Keratinocyte (primary cell): ENCODE measurements around the gene SCAMP2. TPM values are rescaled to one million over a fixed set of nuclear protein-coding genes. Genes with fewer than 3 reads are reported as not detected.

ENCODE experiments used
- DNase-seq: peaks from one replicate; pipeline ENCODE4 v3.0.0-alpha.2; 2011; ENCODE audit warnings: low read depth, missing footprints, low spot score
- FAIRE-seq: peaks from 2 replicates; lab custom pipeline; 2011; peaks lifted over from hg19 to GRCh38; lab: Jason Lieb, UNC
- H2AFZ ChIP-seq: 2 replicates; pipeline ENCODE4 v1.6.0; 2012; ENCODE audit warnings: low read length, control low read depth, inconsistent platforms; ENCODE audit not compliant: control insufficient read depth
- H3K27ac ChIP-seq: 2 replicates; pipeline ENCODE4 v1.5.1; 2011; ENCODE audit warnings: low read length; ENCODE audit not compliant: control insufficient read depth, insufficient read depth
- H3K27me3 ChIP-seq: 3 replicates; pipeline ENCODE4 v1.6.0; 2011; ENCODE audit warnings: low read length; ENCODE audit not compliant: control insufficient read depth, insufficient read depth; ENCODE audit errors: extremely low read depth
- H3K36me3 ChIP-seq, 2 experiments: 2 replicates in 1 of 2; 3 replicates in 1 of 2; pipeline ENCODE4 v1.5.1; 2011; ENCODE audit warnings: low read length in 2 of 2, mild to moderate bottlenecking in 1 of 2; ENCODE audit not compliant: control insufficient read depth in 2 of 2, insufficient read depth in 2 of 2; ENCODE audit errors: extremely low read depth in 1 of 2
- H3K4me1 ChIP-seq: 3 replicates; pipeline ENCODE4 v1.5.1; 2011; ENCODE audit warnings: low read length; ENCODE audit not compliant: control insufficient read depth, insufficient read depth; ENCODE audit errors: extremely low read depth
- H3K4me2 ChIP-seq: 3 replicates; pipeline ENCODE4 v1.6.0; 2011; ENCODE audit warnings: low read depth, low read length; ENCODE audit not compliant: control insufficient read depth, insufficient read depth; ENCODE audit errors: extremely low read depth
- H3K4me3 ChIP-seq, 3 experiments: fragments of 200-600 bp in 1 of 3; sonication (generic) in 1 of 3; 2 replicates in 2 of 3; 3 replicates in 1 of 3; pipeline ENCODE4 v1.5.1; 2011 to 2016; ENCODE audit warnings: low read length in 3 of 3, mild to moderate bottlenecking in 3 of 3, control low read depth in 2 of 3, inconsistent platforms in 1 of 3, low read depth in 1 of 3, mixed read lengths in 1 of 3, mixed run types in 1 of 3, moderate library complexity in 1 of 3; ENCODE audit not compliant: control insufficient read depth in 2 of 3, insufficient read depth in 2 of 3; ENCODE audit errors: extremely low read depth in 1 of 3
- H3K79me2 ChIP-seq: 2 replicates; pipeline ENCODE4 v1.6.0; 2012; ENCODE audit warnings: low read length; ENCODE audit not compliant: control insufficient read depth, insufficient read depth
- H3K9ac ChIP-seq: 3 replicates; pipeline ENCODE4 v1.6.0; 2011; ENCODE audit warnings: low read length; ENCODE audit not compliant: control insufficient read depth, insufficient read depth; ENCODE audit errors: extremely low read depth
- H3K9me1 ChIP-seq: 3 replicates; pipeline ENCODE4 v1.6.0; 2011; ENCODE audit warnings: low read length; ENCODE audit not compliant: control insufficient read depth, insufficient read depth; ENCODE audit errors: extremely low read depth
- H3K9me3 ChIP-seq: 2 replicates; pipeline ENCODE4 v1.5.1; 2012; ENCODE audit warnings: low read depth, low read length; ENCODE audit not compliant: control insufficient read depth
- H4K20me1 ChIP-seq: 3 replicates; pipeline ENCODE4 v1.6.0; 2011; ENCODE audit warnings: low read length; ENCODE audit not compliant: control insufficient read depth, insufficient read depth; ENCODE audit errors: extremely low read depth
- EZH2 ChIP-seq: IDR thresholded peaks from one replicate; pipeline ENCODE4 v1.6.1; 2012; ENCODE audit warnings: inconsistent platforms, mild to moderate bottlenecking, low read length, moderate library complexity
- dilution Hi-C: fragments of 300-500 bp; cut with MboI; formaldehyde crosslinking; loops from one replicate; pipeline ENCODE4 v1.7.0; 2020; ENCODE audit warnings: low sequenced_read_pairs; ENCODE audit not compliant: extremely low pct_ligation_motif_present
- polyA plus RNA-seq, 5 experiments: library from polyadenylated mRNA; depleted of rRNA in 3 of 5; stranded (reverse) in 3 of 5; stranded (forward) in 1 of 5; unstranded in 1 of 5; fragments of >200 nt; gene quantifications; 1 replicate in 1 of 5; 2 replicates in 3 of 5; 3 replicates in 1 of 5; pipeline versions ENCODE4 v1.2.1 to v1.2.3, GENCODE V29; 2011 to 2012; ENCODE audit warnings: missing spikeins in 2 of 5, low read depth in 1 of 5, low replicate concordance in 1 of 5
- TF ChIP-seq, protein P1 (sequence below), 3 experiments: IDR thresholded peaks in 1 of 3; conservative IDR thresholded peaks in 1 of 3; optimal IDR thresholded peaks in 1 of 3; 2 replicates in 2 of 3; 3 replicates in 1 of 3; pipeline versions ENCODE3 to v1.5.1; 2011; ENCODE audit warnings: low read length in 3 of 3, mild to moderate bottlenecking in 3 of 3, moderate library complexity in 2 of 3, control low read depth in 1 of 3, inconsistent platforms in 1 of 3; ENCODE audit not compliant: insufficient read depth in 2 of 3; ENCODE audit errors: extremely low read depth in 1 of 3

The SCAMP2 gene
- polyA plus RNA-seq, 1 donor (not counting 4 experiments of a cell fraction or from before 2014, with no cell fraction given), result 72.8 TPM

DNA sequence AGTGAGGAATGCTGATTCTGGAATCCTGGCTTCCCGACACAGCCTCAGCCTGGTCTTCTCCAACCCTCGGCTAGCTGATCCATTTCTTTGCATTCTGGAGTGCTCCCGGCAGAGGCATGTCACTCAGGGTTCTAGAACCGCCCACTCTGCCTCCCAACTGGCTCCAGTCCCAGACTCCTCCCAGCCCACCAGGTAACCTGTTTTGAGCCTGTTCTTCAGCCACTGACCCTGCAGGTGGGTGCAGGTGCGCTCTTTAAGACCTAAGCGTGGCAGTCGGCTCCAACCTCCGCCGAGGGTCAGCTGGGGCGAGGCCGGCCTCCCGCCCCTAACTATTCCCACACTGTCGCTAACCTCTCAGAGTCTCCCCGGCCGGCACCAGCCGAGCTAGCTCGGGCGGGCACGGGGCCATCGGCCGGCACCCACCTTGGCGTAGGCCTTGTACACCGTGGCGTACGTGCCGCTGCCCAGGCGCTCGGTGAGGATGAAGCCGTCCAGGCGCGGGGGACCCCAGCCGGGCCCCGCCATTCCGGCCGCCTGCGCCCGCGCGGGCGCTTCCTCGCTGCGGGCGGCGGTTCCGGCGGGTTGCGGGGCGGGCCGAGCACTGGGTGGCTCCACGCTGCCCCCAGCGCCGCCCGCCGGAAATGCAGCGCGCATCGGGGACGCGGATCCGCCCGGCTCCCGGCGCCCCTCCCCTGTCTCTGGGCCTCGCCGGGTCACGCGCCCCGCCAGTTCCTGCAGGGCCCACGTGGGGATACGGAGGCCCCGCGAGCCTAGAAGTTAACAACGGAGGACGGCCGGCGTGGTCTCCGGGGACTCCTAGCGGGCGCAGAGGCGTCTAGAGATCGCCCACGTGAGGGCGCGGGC lies 30.4 kb downstream of the SCAMP2 start, which contains the start of gene ULK3:
TSS of gene ULK3 (minus strand) at position 576 of the 864 bp plus-strand sequence. CDS start at position 525, 51 bp downstream.
- Histone ChIP-seq H3K27ac (peak within 1 kb of the TSS; percentile 77), H3K27me3 (no peaks in the 10 kb centered on the region), H3K4me2 (peak within 1 kb of the TSS; percentile 87), H3K36me3 (peaks cover 4 to 15% of the 10 kb centered on the region in 2 experiments), H3K9ac (peak within 1 kb of the TSS; percentile 81), H4K20me1 (no peaks in the 10 kb centered on the region), H3K4me1 (peaks cover 14% of the 10 kb centered on the region), H3K4me3 (peak within 1 kb of the TSS; percentile 77 to 92 (median 87)), H3K9me3 (no peaks in the 10 kb centered on the region), H3K9me1 (no peaks in the 10 kb centered on the region), H2AFZ (peak within 1 kb of the TSS; percentile 83), H3K79me2 (no peaks in the 10 kb centered on the region)
- no peak for DNase-seq
- dilution Hi-C loops, result no loop called here
- FAIRE-seq, result peak; percentile 83
- no peak for TF ChIP-seq EZH2
- TF ChIP-seq, protein P1, sequence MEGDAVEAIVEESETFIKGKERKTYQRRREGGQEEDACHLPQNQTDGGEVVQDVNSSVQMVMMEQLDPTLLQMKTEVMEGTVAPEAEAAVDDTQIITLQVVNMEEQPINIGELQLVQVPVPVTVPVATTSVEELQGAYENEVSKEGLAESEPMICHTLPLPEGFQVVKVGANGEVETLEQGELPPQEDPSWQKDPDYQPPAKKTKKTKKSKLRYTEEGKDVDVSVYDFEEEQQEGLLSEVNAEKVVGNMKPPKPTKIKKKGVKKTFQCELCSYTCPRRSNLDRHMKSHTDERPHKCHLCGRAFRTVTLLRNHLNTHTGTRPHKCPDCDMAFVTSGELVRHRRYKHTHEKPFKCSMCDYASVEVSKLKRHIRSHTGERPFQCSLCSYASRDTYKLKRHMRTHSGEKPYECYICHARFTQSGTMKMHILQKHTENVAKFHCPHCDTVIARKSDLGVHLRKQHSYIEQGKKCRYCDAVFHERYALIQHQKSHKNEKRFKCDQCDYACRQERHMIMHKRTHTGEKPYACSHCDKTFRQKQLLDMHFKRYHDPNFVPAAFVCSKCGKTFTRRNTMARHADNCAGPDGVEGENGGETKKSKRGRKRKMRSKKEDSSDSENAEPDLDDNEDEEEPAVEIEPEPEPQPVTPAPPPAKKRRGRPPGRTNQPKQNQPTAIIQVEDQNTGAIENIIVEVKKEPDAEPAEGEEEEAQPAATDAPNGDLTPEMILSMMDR (optimal IDR thresholded peaks at IDR 0.05 in 1 of 3, IDR thresholded peaks at IDR 0.05 in 1 of 3, conservative IDR thresholded peaks at IDR 0.05 in 1 of 3; ENCODE audit: extremely low read depth in 1 of 3, insufficient read depth in 2 of 3, low read length in 3 of 3), result peak in 2 of 3 experiments; percentile 51 to 69

DNA sequence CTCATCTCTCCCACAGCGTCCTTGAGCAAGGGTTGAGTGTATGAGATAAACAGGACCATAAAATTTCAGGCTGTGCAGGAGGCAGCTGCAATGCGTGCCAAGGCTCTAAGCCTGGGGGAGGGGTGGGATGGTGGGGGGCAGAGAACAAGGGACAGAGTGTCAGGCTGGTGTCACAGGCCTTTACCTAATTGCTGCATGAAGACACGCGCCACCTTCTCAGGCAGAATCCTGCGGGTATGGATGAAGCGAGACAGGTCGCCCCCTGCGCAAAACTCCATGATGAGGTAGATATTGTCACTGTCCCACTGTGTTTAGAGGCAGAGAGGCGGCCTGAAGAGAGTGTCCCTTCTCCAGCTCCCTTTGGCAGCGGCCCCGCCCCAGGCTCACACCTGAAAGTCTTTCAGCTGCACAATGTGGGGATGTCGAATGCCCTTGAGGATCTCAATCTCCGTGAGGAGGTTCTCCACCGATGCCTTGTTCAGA lies 31.2 kb downstream of the SCAMP2 start:
- TF ChIP-seq, protein P1 (optimal IDR thresholded peaks at IDR 0.05 in 1 of 3, IDR thresholded peaks at IDR 0.05 in 1 of 3, conservative IDR thresholded peaks at IDR 0.05 in 1 of 3; ENCODE audit: extremely low read depth in 1 of 3, insufficient read depth in 2 of 3, low read length in 3 of 3), result no peak
- no peak for TF ChIP-seq EZH2
- H3K36me3 ChIP-seq, result peaks cover 4 to 13% of the 10 kb centered on the region in 2 experiments
- no peak overlapping the region for H2AFZ ChIP-seq
- no peaks in the 10 kb centered on the region for H3K9me1 ChIP-seq
- peak overlapping the region; percentile 87 for H3K4me2 ChIP-seq
- H3K9me3 ChIP-seq, result no peaks in the 10 kb centered on the region
- H3K9ac ChIP-seq, result peak overlapping the region; percentile 15
- DNase-seq (no peak), FAIRE-seq (no peak)
- H3K79me2 ChIP-seq, result no peaks in the 10 kb centered on the region
- H4K20me1 ChIP-seq, result no peaks in the 10 kb centered on the region
- H3K4me1 ChIP-seq, result peaks cover 14% of the 10 kb centered on the region
- H3K27me3 ChIP-seq, result no peaks in the 10 kb centered on the region
- peak overlapping the region; percentile 77 to 92 (median 87) for H3K4me3 ChIP-seq
- H3K27ac ChIP-seq, result no peak overlapping the region
- dilution Hi-C loops, result no loop called here
